GM12874 (cell line): ENCODE results near the gene DNAH7.

ENCODE experiments used
- CTCF ChIP-seq: IDR thresholded peaks from 2 replicates; pipeline ENCODE4 v1.5.1; 2011; ENCODE audit warnings: low read depth, mild to moderate bottlenecking, control low read depth, low read length, moderate library complexity; ENCODE audit not compliant: insufficient read depth

DNAH7 gene

GRCh38 chr2:196086517-196087368, 18.1 kb upstream of the DNAH7 start:
- TF ChIP-seq CTCF = no peak

DNA sequence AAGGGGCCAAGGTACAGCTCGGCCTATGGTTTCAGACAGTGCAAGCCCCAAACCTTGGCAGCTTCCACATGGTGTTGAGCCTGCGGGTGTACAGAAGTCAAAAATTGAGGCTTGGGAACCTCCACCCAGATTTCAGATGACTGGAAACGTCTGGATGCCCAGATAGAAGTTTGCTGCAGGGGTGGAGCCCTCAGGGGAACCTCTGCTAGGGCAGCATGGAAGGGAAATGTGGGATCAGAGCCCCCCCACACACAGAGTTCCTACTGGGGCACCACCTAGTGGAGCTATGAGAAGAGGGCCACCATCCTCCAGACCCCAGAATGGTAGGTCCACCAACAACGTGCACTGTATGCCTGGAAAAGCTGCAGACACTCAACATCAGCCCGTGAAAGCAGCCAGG, 15.0 kb upstream of the DNAH7 start:
- no peak for TF ChIP-seq CTCF

DNA sequence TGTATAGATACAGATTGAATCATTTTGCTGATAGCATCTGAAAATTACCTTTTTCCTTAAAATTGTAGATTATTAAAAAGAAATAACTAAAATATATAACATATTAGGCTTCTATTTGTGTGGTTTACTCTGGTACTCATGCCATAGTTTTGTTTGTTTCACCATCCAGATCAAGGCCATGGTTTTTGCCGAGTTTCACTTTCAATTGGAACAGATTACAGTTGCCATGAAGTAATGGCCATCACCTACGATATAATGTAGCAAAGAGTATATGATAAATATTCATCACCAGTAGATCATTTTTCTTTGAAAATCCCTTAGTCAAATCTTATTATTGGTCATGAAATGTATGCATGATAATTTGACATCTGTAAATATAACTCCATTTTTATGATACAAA, 11.9 kb upstream of the DNAH7 start:
- no peak for TF ChIP-seq CTCF

- no peak for TF ChIP-seq CTCF
Measured at GRCh38 chr2:196079052-196079451, 10.4 kb upstream of the DNAH7 start.

DNA sequence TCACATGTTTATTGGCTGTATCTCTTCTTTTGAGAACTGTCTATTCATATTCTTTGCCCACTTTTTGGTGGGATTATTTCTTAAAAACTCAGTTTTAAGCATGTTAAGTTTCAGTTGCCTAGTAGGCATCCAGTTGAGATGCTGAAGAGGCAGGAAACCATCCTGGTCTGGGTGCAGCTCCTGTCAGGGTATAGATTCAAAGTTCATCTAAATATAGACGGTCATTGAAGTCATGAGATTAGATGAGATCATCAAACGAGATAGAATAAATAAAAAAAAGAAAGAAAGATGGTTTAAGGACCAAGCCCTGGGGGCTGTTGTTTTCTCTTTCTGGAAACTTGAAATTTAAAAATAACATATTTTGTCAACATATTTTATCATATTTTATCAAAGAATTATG, 9.2 kb upstream of the DNAH7 start:
- TF ChIP-seq CTCF = no peak

GRCh38 chr2:196076778-196077568, 8.3 kb upstream of the DNAH7 start:
- no peak for TF ChIP-seq CTCF

- no peak for TF ChIP-seq CTCF
Measured at GRCh38 chr2:196075196-196075595, 6.6 kb upstream of the DNAH7 start.
